IMR-90 (cell line): ENCODE results near the gene BDH1.

Source experiments
- MAFK ChIP-seq: IDR thresholded peaks from 2 replicates; pipeline ENCODE4 v1.6.1; 2012; ENCODE audit warnings: low read depth, low read length, improper control_type of control experiment
- POLR2A ChIP-seq: IDR thresholded peaks from 2 replicates; pipeline ENCODE4 v1.6.1; 2012; ENCODE audit warnings: mild to moderate bottlenecking, low read depth, low read length

GRCh38 chr3:197599089-197599765, 43.5 kb upstream of the BDH1 start:
- TF ChIP-seq POLR2A: no peak
- no peak for TF ChIP-seq MAFK
